Common myeloid progenitor, CD34-positive (primary cell): ENCODE data around the gene URI1.
"Not testable (repeated sequence)": the region's sequence is repeated elsewhere in the genome, so short reads cannot be mapped to it uniquely, and the experiment has no call there.

Experiments used
- CTCF ChIA-PET: fragments of 350-600 bp; sonication (Branson Sonifier 250); formaldehyde crosslinking; loops from one replicate; lab custom pipeline; 2021; ENCODE audit warnings: antibody characterized with exemption; lab: Charles Lee
- POLR2A ChIA-PET: fragments of 350-600 bp; sonication (Branson Sonifier 250); formaldehyde crosslinking; loops from one replicate; lab custom pipeline; 2021; ENCODE audit warnings: antibody characterized with exemption; lab: Charles Lee
- DNase-seq, 3 donors: peaks; one replicate each; pipeline versions ENCODE4 v3.0.0 to v3.0.0-alpha.2; 2013
- H3K27ac ChIP-seq, 2 experiments: 1 replicate in 1 of 2; 2 replicates in 1 of 2; pipeline ENCODE4 v1.7.0; 2013; ENCODE audit warnings: inconsistent platforms in 2 of 2, low read length in 2 of 2, mild to moderate bottlenecking in 2 of 2, low read depth in 1 of 2, moderate library complexity in 1 of 2; ENCODE audit not compliant: severe bottlenecking in 2 of 2, insufficient read depth in 1 of 2, poor library complexity in 1 of 2
- H3K27me3 ChIP-seq, 5 experiments: replicated peaks in 2 of 5; 1 replicate in 3 of 5; 2 replicates in 2 of 5; pipeline versions ENCODE4 v1.6.1 to v1.7.0; 2013; ENCODE audit warnings: low read length in 4 of 5, mild to moderate bottlenecking in 2 of 5, moderate library complexity in 2 of 5, inconsistent platforms in 1 of 5; ENCODE audit not compliant: insufficient read depth in 5 of 5, control insufficient read depth in 4 of 5
- H3K36me3 ChIP-seq, 4 experiments: 1 replicate in 2 of 4; 2 replicates in 2 of 4; pipeline versions ENCODE4 v1.6.1 to v1.7.0; 2013; ENCODE audit warnings: low read length in 3 of 4, control low read depth in 1 of 4, mild to moderate bottlenecking in 1 of 4; ENCODE audit not compliant: control insufficient read depth in 4 of 4, insufficient read depth in 4 of 4
- H3K4me1 ChIP-seq, 4 experiments: 1 replicate in 3 of 4; 2 replicates in 1 of 4; pipeline versions ENCODE4 v1.6.1 to v1.7.1; 2013; ENCODE audit warnings: low read length in 3 of 4, mild to moderate bottlenecking in 3 of 4, control low read depth in 1 of 4, inconsistent platforms in 1 of 4, moderate library complexity in 1 of 4; ENCODE audit not compliant: control insufficient read depth in 4 of 4, insufficient read depth in 4 of 4; ENCODE audit errors: control extremely low read depth in 1 of 4
- H3K4me3 ChIP-seq, 7 experiments: 1 replicate in 4 of 7; 2 replicates in 3 of 7; pipeline versions ENCODE4 v1.5.1 to v1.7.0; 2013; ENCODE audit warnings: mild to moderate bottlenecking in 7 of 7, low read length in 6 of 7, moderate library complexity in 6 of 7, inconsistent platforms in 2 of 7, low read depth in 2 of 7, control low read depth in 1 of 7; ENCODE audit not compliant: insufficient read depth in 4 of 7, control insufficient read depth in 1 of 7; ENCODE audit errors: extremely low read depth in 1 of 7
- H3K9me3 ChIP-seq, 5 experiments: 1 replicate in 4 of 5; 2 replicates in 1 of 5; pipeline versions ENCODE4 v1.6.1 to v1.7.1; 2013; ENCODE audit warnings: low read length in 4 of 5, mild to moderate bottlenecking in 2 of 5, inconsistent platforms in 1 of 5, low read depth in 1 of 5, moderate library complexity in 1 of 5; ENCODE audit not compliant: control insufficient read depth in 4 of 5, insufficient read depth in 2 of 5; ENCODE audit errors: control extremely low read depth in 1 of 5
- WGBS: methylation state at CpG from one replicate; pipeline ENCODE4 v1.1.5; 2013; ENCODE audit not compliant: insufficient coverage; 5-methylcytosine and 5-hydroxymethylcytosine counted together

The URI1 gene

GRCh38 chr19:29908963-29909944, 32.8 kb upstream of the URI1 start:
- Histone ChIP-seq H3K9me3 (no peaks in the 10 kb centered on the region), H3K4me1 (no peaks in the 10 kb centered on the region), H3K36me3 (no peaks in the 10 kb centered on the region), H3K4me3 (no peak overlapping the region), H3K27me3 (no peaks in the 10 kb centered on the region), H3K27ac (no peak overlapping the region)
- ChIA-PET CTCF (interaction anchor here (2.2 kb wide), 1 partner anchor 13 kb away, joined by 5 read pairs; no protein-coding TSS in a partner anchor), POLR2A (no interaction called here)
- WGBS = 95% methylated on average over 10 of the region's 18 CpGs
- DNase-seq = no peak

GRCh38 chr19:29914933-29915332, 27.1 kb upstream of the URI1 start:
- 93% methylated on average over 2 of the region's 3 CpGs for WGBS
- Histone ChIP-seq H3K27me3 (no peaks in the 10 kb centered on the region), H3K36me3 (no peaks in the 10 kb centered on the region), H3K9me3 (no peaks in the 10 kb centered on the region), H3K4me3 (no peak overlapping the region), H3K4me1 (peaks cover 0 to 9% (median 6%) of the 10 kb centered on the region in 4 experiments), H3K27ac (no peak overlapping the region)
- no peak for DNase-seq
- POLR2A ChIA-PET = no interaction called here
- CTCF ChIA-PET = interaction anchor here (1.2 kb wide), 1 partner anchor 13 kb away, joined by 3 read pairs; no protein-coding TSS in a partner anchor

DNA sequence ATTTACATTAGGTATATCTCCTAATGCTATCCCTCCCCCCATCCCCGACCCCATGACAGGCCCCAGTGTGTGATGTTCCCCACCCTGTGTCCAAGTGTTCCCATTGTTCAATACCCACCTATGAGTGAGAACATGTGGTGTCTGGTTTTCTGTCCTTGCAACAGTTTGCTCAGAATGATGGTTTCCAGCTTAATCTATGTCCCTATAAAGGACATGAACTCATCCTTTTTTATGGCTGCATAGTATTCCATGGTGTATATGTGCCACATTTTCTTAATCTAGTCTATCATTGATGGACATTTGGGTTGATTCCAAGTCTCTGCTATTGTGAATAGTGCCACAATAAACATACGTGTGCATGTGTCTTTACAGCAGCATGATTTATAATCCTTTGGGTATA, 26.2 kb upstream of the URI1 start:
- H3K36me3 ChIP-seq, H3K27me3 ChIP-seq, H3K4me1 ChIP-seq, CTCF ChIA-PET, H3K4me3 ChIP-seq, H3K27ac ChIP-seq, DNase-seq, POLR2A ChIA-PET, H3K9me3 ChIP-seq: not testable (repeated sequence)
- 100% methylated on average over 1 of the region's 2 CpGs for WGBS

DNA sequence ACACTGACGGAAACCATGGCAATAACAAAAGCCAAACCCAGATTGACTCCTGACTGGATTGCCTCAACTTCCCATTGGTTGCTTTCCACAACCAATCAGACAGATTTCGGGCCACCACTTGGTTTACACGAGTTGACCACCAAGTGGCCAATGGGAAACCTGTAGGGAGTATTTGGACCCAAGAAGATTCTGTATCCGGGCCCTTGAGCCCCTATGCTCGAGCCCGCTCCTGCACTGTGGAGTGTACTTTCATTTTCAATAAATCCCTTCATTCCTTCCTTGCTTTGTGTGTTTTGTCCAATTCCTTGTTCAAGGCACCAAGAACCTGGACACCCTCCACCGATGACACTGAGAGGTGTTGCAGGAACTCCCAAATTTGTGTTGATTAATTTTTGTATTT, 24.1 kb upstream of the URI1 start:
- no peaks in the 10 kb centered on the region for H3K27me3 ChIP-seq
- ChIA-PET POLR2A (no interaction called here), CTCF (no interaction called here)
- no peak for DNase-seq
- no peak overlapping the region for H3K4me3 ChIP-seq
- H3K36me3 ChIP-seq = no peaks in the 10 kb centered on the region
- no peaks in the 10 kb centered on the region for H3K9me3 ChIP-seq
- peaks cover 0 to 9% (median 6%) of the 10 kb centered on the region in 4 experiments for H3K4me1 ChIP-seq
- H3K27ac ChIP-seq = no peak overlapping the region
- 100% methylated on average over 5 of the region's 7 CpGs for WGBS

GRCh38 chr19:29918891-29919290, 23.1 kb upstream of the URI1 start:
- H3K4me1 ChIP-seq = peaks cover 0 to 9% (median 6%) of the 10 kb centered on the region in 4 experiments
- H3K27me3 ChIP-seq = no peaks in the 10 kb centered on the region
- ChIA-PET CTCF (no interaction called here), POLR2A (no interaction called here)
- no peak overlapping the region for H3K27ac ChIP-seq
- no peak overlapping the region for H3K4me3 ChIP-seq
- H3K9me3 ChIP-seq = no peaks in the 10 kb centered on the region
- DNase-seq = no peak
- no peaks in the 10 kb centered on the region for H3K36me3 ChIP-seq
- 96% methylated on average over 4 of the region's 6 CpGs for WGBS

DNA sequence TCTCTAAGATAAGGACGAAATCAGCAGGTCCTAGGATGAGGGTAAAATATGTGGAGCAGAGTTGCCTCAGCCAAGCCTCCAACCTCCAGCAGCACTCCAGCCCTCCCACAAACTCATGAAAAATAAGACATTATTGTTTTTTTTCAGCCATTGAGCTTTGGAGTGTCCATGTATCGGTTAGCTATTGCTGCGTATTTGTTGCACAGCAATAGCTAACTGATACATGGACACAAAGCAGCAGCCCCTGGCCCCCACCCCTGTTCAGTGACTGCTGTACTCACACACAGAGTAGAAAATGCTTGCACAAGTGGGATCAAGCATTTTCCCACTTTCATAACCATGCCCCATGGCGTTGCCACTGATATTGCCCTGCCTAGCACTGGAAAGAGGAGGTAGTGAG, 19.1 kb upstream of the URI1 start:
- ChIA-PET CTCF (interaction anchor here (0.9 to 1.8 kb wide), 2 partner anchors 15 to 38 kb away, joined by 3 to 5 read pairs; no protein-coding TSS in a partner anchor), POLR2A (interaction anchor here (0.6 kb wide), 1 partner anchor 562 kb away, joined by 4 read pairs; no protein-coding TSS in a partner anchor)
- WGBS = 87% methylated on average over 3 of the region's 4 CpGs
- Histone ChIP-seq H3K4me1 (no peaks in the 10 kb centered on the region), H3K27me3 (no peaks in the 10 kb centered on the region), H3K9me3 (no peaks in the 10 kb centered on the region), H3K4me3 (no peak overlapping the region), H3K27ac (no peak overlapping the region), H3K36me3 (no peaks in the 10 kb centered on the region)
- DNase-seq = no peak

- WGBS = 87% methylated on average over 4 of the region's 4 CpGs
- no peaks in the 10 kb centered on the region for H3K4me1 ChIP-seq
- H3K27ac ChIP-seq = no peak overlapping the region
- no peaks in the 10 kb centered on the region for H3K36me3 ChIP-seq
- DNase-seq = peak in 2 of 3 donors; percentile 22 to 30
- H3K27me3 ChIP-seq = no peaks in the 10 kb centered on the region
- H3K4me3 ChIP-seq = no peak overlapping the region
- ChIA-PET POLR2A (no interaction called here), CTCF (interaction anchor here (0.9 to 2.7 kb wide), 5 partner anchors 16 to 220 kb away, joined by 3 to 6 read pairs (median 4); no protein-coding TSS in a partner anchor)
- no peaks in the 10 kb centered on the region for H3K9me3 ChIP-seq
Observed at GRCh38 chr19:29923653-29924052, 18.4 kb upstream of the URI1 start.
